Left ventricle myocardium inferior (tissue), 1 donor: Measurements from ENCODE around the gene TRPM1. TPM values are rescaled to one million over a fixed set of nuclear protein-coding genes. Genes with fewer than 3 reads are reported as not detected.
A peak's percentile ranks its signal among the peaks of the same experiment; 100 is the strongest.

ENCODE experiments used
- DNase-seq: peaks from one replicate; pipeline ENCODE4 v3.0.0-alpha.2; 2020
- H3K27ac ChIP-seq: fragments of 200-600 bp; replicated peaks from 2 replicates; pipeline ENCODE4 v1.8.0; 2021
- H3K27me3 ChIP-seq: fragments of 200-600 bp; 2 replicates; pipeline ENCODE4 v1.8.0; 2021; ENCODE audit warnings: low read depth
- H3K36me3 ChIP-seq: fragments of 200-600 bp; 2 replicates; pipeline ENCODE4 v1.8.0; 2021
- H3K4me1 ChIP-seq: fragments of 200-600 bp; 2 replicates; pipeline ENCODE4 v1.8.0; 2021
- H3K4me3 ChIP-seq: fragments of 200-600 bp; 2 replicates; pipeline ENCODE4 v1.8.0; 2021; ENCODE audit warnings: mild to moderate bottlenecking, moderate library complexity
- H3K9me3 ChIP-seq: fragments of 200-600 bp; replicated peaks from 2 replicates; pipeline ENCODE4 v1.8.0; 2021
- CTCF ChIP-seq: fragments of 200-600 bp; IDR thresholded peaks from 2 replicates; pipeline ENCODE4 v1.8.0; 2021; ENCODE audit warnings: antibody characterized with exemption, mild to moderate bottlenecking, borderline replicate concordance
- intact Hi-C: fragments of 100-400 bp; cut with micrococcal nuclease; formaldehyde crosslinking; loops from one replicate; pipeline ENCODE4 v1.11.0; 2022
- total RNA-seq: library from RNA; stranded (reverse); fragmentation: NEBNext Ultra II Directional; extraction: Animal tissue kit (Norgen Biotek cat#: 25700); gene quantifications from one replicate; pipeline ENCODE4 v1.2.1, GENCODE V29; 2021
- donor health status: DM: no; HTN: yes; CAD: no; lungs with severe emphysema.

TRPM1 gene
- total RNA-seq, 1 donor from 2014 or later: not detected

GRCh38 chr15:31081588-31082250 is 19.8 kb downstream of the TRPM1 start:
- H3K4me3 ChIP-seq: no peak overlapping the region
- TF ChIP-seq CTCF: no peak
- H3K36me3 ChIP-seq: no peaks in the 10 kb centered on the region
- peaks cover 10% of the 10 kb centered on the region for H3K27me3 ChIP-seq
- H3K9me3 ChIP-seq: no peaks in the 10 kb centered on the region
- no peak overlapping the region for H3K27ac ChIP-seq
- intact Hi-C loops: no loop called here
- H3K4me1 ChIP-seq: peaks cover 30% of the 10 kb centered on the region
- DNase-seq: no peak

- Histone ChIP-seq H3K36me3 (no peaks in the 10 kb centered on the region), H3K27ac (no peak overlapping the region), H3K9me3 (no peaks in the 10 kb centered on the region), H3K4me1 (peaks cover 30% of the 10 kb centered on the region), H3K27me3 (peaks cover 7% of the 10 kb centered on the region), H3K4me3 (peak overlapping the region; percentile 53)
- no peak for TF ChIP-seq CTCF
- intact Hi-C loops: no loop called here
- no peak for DNase-seq
Observed at GRCh38 chr15:31081056-31081455, 20.5 kb downstream of the TRPM1 start.

- H3K4me3 ChIP-seq: peak overlapping the region; percentile 53
- peak; percentile 68 for DNase-seq
- H3K4me1 ChIP-seq: peaks cover 30% of the 10 kb centered on the region
- peaks cover 10% of the 10 kb centered on the region for H3K27me3 ChIP-seq
- H3K9me3 ChIP-seq: no peaks in the 10 kb centered on the region
- no peak overlapping the region for H3K27ac ChIP-seq
- intact Hi-C loops: no loop called here
- H3K36me3 ChIP-seq: no peaks in the 10 kb centered on the region
- TF ChIP-seq CTCF: no peak
Observed at GRCh38 chr15:31080591-31081014, 20.9 kb downstream of the TRPM1 start.

GRCh38 chr15:31079519-31079918 is 22.0 kb downstream of the TRPM1 start:
- no peaks in the 10 kb centered on the region for H3K36me3 ChIP-seq
- intact Hi-C loops: no loop called here
- DNase-seq: no peak

GRCh38 chr15:31078471-31078870 is 23.1 kb downstream of the TRPM1 start:
- H3K36me3 ChIP-seq: no peaks in the 10 kb centered on the region
- intact Hi-C loops: no loop called here
- TF ChIP-seq CTCF: no peak

More at GRCh38 chr15:31079519-31079918, 22.0 kb downstream of the TRPM1 start:
- no peak for TF ChIP-seq CTCF
- Histone ChIP-seq H3K4me1 (peaks cover 30% of the 10 kb centered on the region), H3K27me3 (peaks cover 10% of the 10 kb centered on the region), H3K9me3 (peaks cover 8% of the 10 kb centered on the region), H3K4me3 (no peak overlapping the region), H3K27ac (no peak overlapping the region)

More at GRCh38 chr15:31078471-31078870, 23.1 kb downstream of the TRPM1 start:
- peaks cover 25% of the 10 kb centered on the region for H3K4me1 ChIP-seq
- peaks cover 10% of the 10 kb centered on the region for H3K27me3 ChIP-seq
- DNase-seq: no peak
- H3K4me3 ChIP-seq: no peak overlapping the region
- H3K9me3 ChIP-seq: peaks cover 8% of the 10 kb centered on the region
- no peak overlapping the region for H3K27ac ChIP-seq
